Lower leg skin (tissue), 4 donors: Measurements from ENCODE around the gene NCBP1. TPM values are rescaled to one million over a fixed set of nuclear protein-coding genes. Genes with fewer than 3 reads are reported as not detected.

Experiments
- DNase-seq, 2 donors: peaks; one replicate each; pipeline ENCODE4 v3.0.0-alpha.2; 2019; ENCODE audit warnings: low spot score in 2 of 2
- H3K4me3 ChIP-seq: fragments of 200-600 bp; sonication (generic); 2 replicates; pipeline ENCODE4 v1.5.1; 2017; ENCODE audit warnings: mild to moderate bottlenecking, low read depth; ENCODE audit not compliant: poor library complexity, severe bottlenecking
- CTCF ChIP-seq, 3 donors: fragments of 450-650 bp; IDR thresholded peaks; one replicate each; pipeline ENCODE4 v1.5.1; 2016; ENCODE audit warnings: antibody characterized with exemption in 3 of 3, mild to moderate bottlenecking in 3 of 3, moderate library complexity in 2 of 3
- POLR2A ChIP-seq, 2 donors: fragments of 450-650 bp; IDR thresholded peaks; one replicate each; pipeline ENCODE4 v1.6.1; 2016 to 2017; ENCODE audit warnings: antibody characterized with exemption in 2 of 2, mild to moderate bottlenecking in 1 of 2, moderate library complexity in 1 of 2
- WGBS, 2 donors: methylation state at CpG; one replicate each; pipeline ENCODE4 v1.1.5; 2018; 5-methylcytosine and 5-hydroxymethylcytosine counted together
- intact Hi-C: fragments of 100-400 bp; cut with DNase I; formaldehyde crosslinking; loops from one replicate; pipeline ENCODE4 v1.15.0; 2023; ENCODE audit warnings: low total_unique reads
- total RNA-seq, 4 donors: library from RNA; depleted of rRNA; stranded (reverse); fragments of >200 nt; gene quantifications; one replicate each; pipeline ENCODE4 v1.1.0, GENCODE V29; 2016

NCBP1 gene
- total RNA-seq, 4 donors from 2014 or later: 9.7 to 17.2 (median 11.5) TPM

- 46 to 68% methylated on average over 11 of the region's 11 CpGs for WGBS, 2 donors
- no peak overlapping the region for H3K4me3 ChIP-seq
- DNase-seq: no peak
- intact Hi-C loops: no loop called here
- TF ChIP-seq POLR2A (IDR thresholded peaks at IDR 0.05): no peak
- TF ChIP-seq CTCF (IDR thresholded peaks at IDR 0.05): no peak
These were observed 70.1 kb downstream of the NCBP1 start for GRCh38 chr9:97703437-97704344.

- H3K4me3 ChIP-seq: no peak overlapping the region
- no peak for TF ChIP-seq CTCF (IDR thresholded peaks at IDR 0.05)
- no peak for DNase-seq
- intact Hi-C loops: no loop called here
- WGBS, 2 donors: 61 to 67% methylated on average over 3 of the region's 3 CpGs
These were observed 70.7 kb downstream of the NCBP1 start for GRCh38 chr9:97704345-97704677.

DNA sequence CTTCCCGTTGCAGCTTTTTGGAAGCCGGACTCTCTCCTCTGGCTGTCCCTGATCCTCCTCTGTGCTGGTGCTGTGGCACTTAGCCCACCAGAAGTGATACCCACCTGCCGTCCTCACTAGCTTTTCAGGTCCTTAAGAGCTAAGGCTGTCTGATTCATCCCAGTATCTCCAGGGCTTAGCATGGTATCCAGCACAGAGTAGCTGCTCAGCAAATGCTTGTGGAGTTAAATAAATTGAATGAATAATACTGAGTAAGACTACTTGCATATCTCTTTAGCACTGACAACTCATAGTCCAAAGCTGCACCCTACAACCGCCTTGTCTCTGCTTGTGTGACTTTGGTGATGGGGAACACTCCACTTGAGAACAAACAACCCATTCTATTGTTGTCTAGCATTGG, 71.2 kb downstream of the NCBP1 start:
- TF ChIP-seq POLR2A (IDR thresholded peaks at IDR 0.05): no peak
- TF ChIP-seq CTCF (IDR thresholded peaks at IDR 0.05): no peak
- no peak for DNase-seq
- intact Hi-C loops: no loop called here
- H3K4me3 ChIP-seq: no peak overlapping the region
- 72 to 81% methylated on average over 4 of the region's 4 CpGs for WGBS, 2 donors

DNA sequence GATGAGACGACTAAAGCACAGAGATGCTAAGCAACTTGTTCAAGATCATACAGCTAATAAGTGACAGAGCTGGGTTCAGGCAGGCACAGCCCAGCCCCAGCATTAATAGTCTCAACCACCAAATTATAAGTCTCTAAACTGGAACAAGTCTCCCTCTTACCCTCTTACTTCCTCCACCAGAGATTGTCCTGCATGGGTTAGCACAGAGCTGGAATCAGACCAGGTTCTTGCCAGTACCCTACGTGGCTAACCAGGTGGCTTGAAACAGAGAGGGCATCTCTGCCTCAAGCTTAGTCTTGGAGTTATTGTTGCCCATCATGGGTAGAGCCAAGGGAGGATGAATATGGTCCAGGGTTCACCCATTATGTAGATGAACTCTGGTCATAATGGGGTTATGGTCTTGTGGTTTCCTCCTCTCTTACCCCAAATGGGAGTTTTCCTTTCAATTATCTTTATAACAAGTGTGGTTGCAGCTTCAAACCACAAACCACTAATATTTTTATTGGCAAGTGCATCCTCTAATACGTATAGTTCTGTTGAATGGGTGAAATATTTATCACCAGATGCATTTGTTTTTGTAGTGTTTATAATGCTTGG, 71.8 kb downstream of the NCBP1 start:
- no peak overlapping the region for H3K4me3 ChIP-seq
- 35 to 54% methylated on average over 3 of the region's 3 CpGs for WGBS, 2 donors
- intact Hi-C loops: no loop called here
- DNase-seq: no peak
- TF ChIP-seq POLR2A (IDR thresholded peaks at IDR 0.05) (no peak), CTCF (IDR thresholded peaks at IDR 0.05) (no peak)

- intact Hi-C loops: no loop called here
- no peak overlapping the region for H3K4me3 ChIP-seq
- DNase-seq: no peak
- TF ChIP-seq CTCF (IDR thresholded peaks at IDR 0.05): no peak
- no peak for TF ChIP-seq POLR2A (IDR thresholded peaks at IDR 0.05)
- WGBS, 2 donors: 89% methylated on average over 2 of the region's 2 CpGs
These were observed 72.6 kb downstream of the NCBP1 start for GRCh38 chr9:97706246-97706645.
